ENCODE measurements around the gene PDK2. TPM values are rescaled to one million over a fixed set of nuclear protein-coding genes. Genes with fewer than 3 reads are reported as not detected.

PDK2 gene
- total RNA-seq = 10 to 100 TPM; 42.2 to 72.7 (median 50.7) TPM

DNA sequence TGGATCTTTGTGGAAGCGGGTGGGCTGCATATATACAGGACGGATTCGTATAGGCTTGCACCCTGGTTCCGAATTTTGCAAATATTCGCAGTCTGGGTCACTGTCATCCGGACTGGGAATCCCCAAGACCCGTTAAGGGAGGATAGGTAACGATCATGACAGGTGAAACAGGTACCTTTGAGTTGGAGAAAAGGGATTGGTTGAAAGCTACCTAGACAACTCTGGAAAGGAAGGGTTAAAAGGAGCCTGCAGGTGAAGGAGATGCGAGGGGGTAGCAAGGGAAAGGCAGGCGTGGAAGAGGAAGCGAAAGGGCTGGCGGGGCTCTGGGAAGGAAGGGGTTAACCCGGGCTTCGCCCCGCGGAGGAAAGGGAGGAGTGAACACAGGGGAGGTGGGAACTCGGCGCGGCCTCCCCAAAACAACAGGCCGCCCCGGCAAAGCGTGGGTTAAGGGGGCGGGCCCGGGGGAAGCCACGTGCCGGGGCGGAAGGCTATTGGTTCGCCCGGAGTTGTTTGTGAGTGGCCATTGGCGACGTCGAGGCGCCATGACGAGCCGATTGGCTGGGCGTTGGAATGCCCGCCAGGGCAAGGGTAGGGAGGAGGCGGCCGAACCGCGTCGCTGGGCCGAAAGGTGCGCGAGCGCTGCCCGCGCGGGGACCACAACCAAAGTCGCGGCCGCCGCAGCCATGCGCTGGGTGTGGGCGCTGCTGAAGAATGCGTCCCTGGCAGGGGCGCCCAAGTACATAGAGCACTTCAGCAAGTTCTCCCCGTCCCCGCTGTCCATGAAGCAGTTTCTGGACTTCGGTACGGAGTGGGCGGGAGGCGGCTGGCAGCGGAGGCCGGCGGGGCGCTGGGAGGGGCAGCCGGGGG lies at the start of gene PDK2:
PDK2 (plus strand) TSS at position 599 of the 867 bp plus-strand sequence; CDS start at position 684, 85 bp downstream.
- DNase-seq (ENCODE audit: low spot score) = peak; percentile 87
- ATAC-seq (ENCODE audit: low FRiP score) = peak; percentile 90
- TF ChIP-seq, protein P1, sequence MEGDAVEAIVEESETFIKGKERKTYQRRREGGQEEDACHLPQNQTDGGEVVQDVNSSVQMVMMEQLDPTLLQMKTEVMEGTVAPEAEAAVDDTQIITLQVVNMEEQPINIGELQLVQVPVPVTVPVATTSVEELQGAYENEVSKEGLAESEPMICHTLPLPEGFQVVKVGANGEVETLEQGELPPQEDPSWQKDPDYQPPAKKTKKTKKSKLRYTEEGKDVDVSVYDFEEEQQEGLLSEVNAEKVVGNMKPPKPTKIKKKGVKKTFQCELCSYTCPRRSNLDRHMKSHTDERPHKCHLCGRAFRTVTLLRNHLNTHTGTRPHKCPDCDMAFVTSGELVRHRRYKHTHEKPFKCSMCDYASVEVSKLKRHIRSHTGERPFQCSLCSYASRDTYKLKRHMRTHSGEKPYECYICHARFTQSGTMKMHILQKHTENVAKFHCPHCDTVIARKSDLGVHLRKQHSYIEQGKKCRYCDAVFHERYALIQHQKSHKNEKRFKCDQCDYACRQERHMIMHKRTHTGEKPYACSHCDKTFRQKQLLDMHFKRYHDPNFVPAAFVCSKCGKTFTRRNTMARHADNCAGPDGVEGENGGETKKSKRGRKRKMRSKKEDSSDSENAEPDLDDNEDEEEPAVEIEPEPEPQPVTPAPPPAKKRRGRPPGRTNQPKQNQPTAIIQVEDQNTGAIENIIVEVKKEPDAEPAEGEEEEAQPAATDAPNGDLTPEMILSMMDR (IDR thresholded peaks at IDR 0.05) = no peak

DNA sequence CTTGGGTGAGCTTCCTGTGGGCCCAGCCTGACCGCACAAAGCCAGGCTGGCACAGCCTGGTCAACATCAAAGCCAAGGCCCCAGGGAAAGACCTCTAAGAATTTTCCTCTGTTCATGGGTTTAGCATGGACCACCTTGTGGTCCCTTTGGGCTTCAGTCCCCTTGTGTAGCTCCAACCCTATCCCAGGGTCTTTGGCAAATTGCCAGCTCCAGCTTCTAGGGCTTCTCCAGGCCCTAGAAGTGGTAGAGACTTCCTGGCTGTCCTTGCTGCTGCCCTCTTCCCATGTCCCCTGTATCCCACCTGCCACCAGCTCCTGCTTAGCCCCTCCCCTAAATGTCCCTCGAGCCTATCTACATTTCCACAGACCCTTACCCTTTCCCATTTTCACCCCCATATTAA lies 49.0 kb upstream of the PDK2 start:
- no peak for DNase-seq (ENCODE audit: low spot score)
- TF ChIP-seq, protein P1 (IDR thresholded peaks at IDR 0.05) = no peak
- no peak for ATAC-seq (ENCODE audit: low FRiP score)

DNA sequence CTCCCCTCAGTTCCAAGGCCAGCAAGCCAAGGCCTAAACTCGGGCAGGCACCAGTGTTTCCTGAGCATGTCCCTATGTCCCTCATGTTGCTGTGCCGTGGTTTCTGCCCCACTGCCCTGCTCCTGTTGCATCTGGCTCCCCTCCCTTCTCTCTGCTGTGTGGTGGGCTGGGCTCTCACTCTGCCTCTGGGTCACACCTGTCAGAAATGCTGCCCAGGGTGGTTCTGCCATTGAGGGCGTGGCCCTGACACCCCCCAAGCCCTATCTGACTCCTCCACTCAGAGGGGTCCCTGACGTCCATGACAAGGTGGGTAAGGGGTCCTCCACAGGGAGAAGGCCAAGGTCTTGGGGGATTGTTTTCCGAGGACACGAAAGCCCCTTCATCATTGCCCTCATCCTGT lies 48.5 kb upstream of the PDK2 start:
- ATAC-seq (ENCODE audit: low FRiP score) = no peak
- no peak for DNase-seq (ENCODE audit: low spot score)
- TF ChIP-seq, protein P1 (IDR thresholded peaks at IDR 0.05) = no peak

DNA sequence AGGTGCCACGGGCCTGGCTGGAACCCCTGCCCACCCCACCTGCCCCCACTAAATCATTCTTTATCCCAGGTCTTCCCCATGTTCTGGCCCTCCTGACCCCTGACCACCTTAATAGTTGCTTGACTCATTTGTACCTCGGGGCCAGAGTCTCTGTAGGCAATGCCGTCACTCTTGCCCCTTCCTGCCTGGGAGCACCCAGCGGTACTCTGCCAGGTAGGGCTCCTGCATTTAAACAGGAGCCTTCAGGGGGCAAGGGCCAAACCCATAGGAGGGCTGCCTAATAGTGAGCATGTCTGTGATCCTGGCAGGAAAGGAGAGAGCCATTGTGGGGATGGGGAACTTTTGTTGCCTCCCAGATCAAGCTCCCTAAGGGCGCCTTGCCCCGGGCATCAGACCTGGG lies 48.1 kb upstream of the PDK2 start:
- TF ChIP-seq, protein P1 (IDR thresholded peaks at IDR 0.05) = no peak
- ATAC-seq (ENCODE audit: low FRiP score) (no peak), DNase-seq (ENCODE audit: low spot score) (no peak)

DNA sequence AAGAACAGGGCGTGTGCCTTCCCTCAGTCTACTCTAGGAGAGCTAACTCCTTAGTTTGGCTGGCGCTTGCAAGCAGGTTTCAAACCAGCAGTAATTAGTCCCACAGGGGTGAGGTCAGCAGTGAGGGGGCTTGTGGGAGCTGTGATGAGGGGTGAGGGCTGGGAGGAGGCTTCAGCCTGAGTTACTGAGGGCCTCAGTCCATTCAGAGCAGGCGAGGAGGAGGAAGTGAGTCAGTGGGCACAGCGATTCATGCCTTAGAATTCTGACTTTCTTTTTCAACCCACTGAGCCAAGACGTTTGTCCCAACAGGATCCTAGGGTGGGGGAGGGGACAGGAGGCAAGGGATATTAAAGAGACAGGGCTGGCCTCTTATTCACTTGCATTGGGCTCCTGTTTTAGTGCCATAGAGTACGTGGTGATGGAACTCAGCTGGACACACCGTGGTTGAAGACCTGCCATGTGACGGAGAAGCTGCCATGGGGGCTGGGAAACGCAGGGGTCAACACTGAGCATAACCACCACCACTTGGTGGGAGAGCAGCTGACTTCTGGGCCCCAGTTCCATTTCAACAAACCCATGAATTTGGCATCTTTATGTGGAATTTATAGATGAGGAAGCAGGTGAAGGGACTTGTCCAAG lies 47.5 kb upstream of the PDK2 start:
- ATAC-seq (ENCODE audit: low FRiP score) (peak; percentile 36), DNase-seq (ENCODE audit: low spot score) (no peak)
- TF ChIP-seq, protein P1 (IDR thresholded peaks at IDR 0.05) = no peak

DNA sequence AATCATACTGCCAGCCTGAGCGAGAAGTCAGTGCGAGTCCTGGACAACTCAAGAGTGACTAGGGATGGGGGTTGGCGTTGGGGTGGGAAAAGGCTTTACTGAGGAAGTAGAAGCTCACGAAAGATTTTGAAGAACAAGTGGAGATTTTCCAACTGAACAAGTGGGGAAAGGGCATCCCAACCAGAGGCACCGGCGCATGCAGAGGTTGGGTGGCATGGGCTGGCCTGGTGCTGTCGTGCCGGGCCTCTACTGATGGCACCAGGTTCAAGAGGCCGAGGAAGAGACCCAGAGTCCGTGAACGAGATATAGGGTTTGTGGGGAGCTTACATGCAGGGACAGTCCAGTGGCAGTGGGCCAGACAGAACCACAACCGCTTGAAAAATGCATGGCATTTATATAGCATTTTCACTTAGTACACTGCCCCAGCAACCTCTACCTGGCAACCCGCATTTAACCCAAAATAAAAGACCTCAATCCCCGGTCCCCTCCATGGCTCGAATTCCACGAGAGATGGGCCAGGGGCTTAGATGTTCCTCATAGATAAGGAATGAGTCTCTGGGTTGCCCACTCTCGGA lies 46.9 kb upstream of the PDK2 start:
- ATAC-seq (ENCODE audit: low FRiP score) (no peak), DNase-seq (ENCODE audit: low spot score) (no peak)
- TF ChIP-seq, protein P1 (IDR thresholded peaks at IDR 0.05) = no peak
